K562 (cell line): ENCODE results near the gene DCN. TPM values are rescaled to one million over a fixed set of nuclear protein-coding genes. Genes with fewer than 3 reads are reported as not detected.

Experiments used
- ATAC-seq: fragments of 200-7000 bp; cut with Tn5 transposase; 3 replicates; pipeline ENCODE4 v1.9.1; 2020; ENCODE audit warnings: moderate library complexity
- Bru-seq: library from RNA; stranded (reverse); fragments of 400-500 nt; gene quantifications from one replicate; lab custom pipeline; 2021; lab: Mats Ljungman, UMichigan
- BruChase-seq, 2 experiments: library from RNA; stranded (reverse); fragments of 400-500 nt; gene quantifications; one replicate each; lab custom pipeline; 2021; lab: Mats Ljungman, UMichigan
- BruUV-seq: library from RNA; stranded (reverse); fragments of 400-500 nt; replicated peaks from 2 replicates; lab custom pipeline; 2021; lab: Mats Ljungman, UMichigan
- CTCF ChIA-PET: fragments of 300-600 bp; formaldehyde crosslinking; extraction: SDS; loops from one replicate; lab custom pipeline; 2021; ENCODE audit warnings: low intra/inter-chr PET ratio; lab: Yijun Ruan, JAX
- POLR2A ChIA-PET: fragments of 300-600, 350-650 bp; sonication (Branson Sonifier 250); formaldehyde crosslinking; extraction: SDS; loops from one replicate; lab custom pipeline; 2021; ENCODE audit warnings: antibody characterized with exemption, inconsistent platforms; lab: Yijun Ruan, JAX
- DNase-seq, 4 experiments: peaks; one replicate each; pipeline versions ENCODE4 v3.0.0 to v3.0.0-alpha.2; 2011 to 2018; ENCODE audit warnings: low spot score in 3 of 4, mixed read lengths in 3 of 4; ENCODE audit errors: extremely low read depth in 1 of 4
- FAIRE-seq: peaks from 2 replicates; lab custom pipeline; 2011; peaks lifted over from hg19 to GRCh38; lab: Jason Lieb, UNC
- H2AFZ ChIP-seq: 2 replicates; pipeline ENCODE4 v1.6.0; 2011; ENCODE audit warnings: low read depth, low read length, control low read depth, inconsistent platforms
- H3K27ac ChIP-seq: fragments of 200-600 bp; 3 replicates; pipeline ENCODE4 v1.8.0; 2011; ENCODE audit warnings: low read depth, mild to moderate bottlenecking, control low read depth, inconsistent platforms, low read length, moderate library complexity, mixed read lengths; ENCODE audit errors: extremely low read depth
- H3K27me3 ChIP-seq, 2 experiments: fragments of 300-600 bp in 1 of 2; 2 replicates in 1 of 2; 3 replicates in 1 of 2; pipeline versions ENCODE4 v1.6.0 to v1.8.0; 2011; ENCODE audit warnings: inconsistent platforms in 2 of 2, low read length in 2 of 2, mild to moderate bottlenecking in 1 of 2, mixed read lengths in 1 of 2, moderate library complexity in 1 of 2; ENCODE audit not compliant: control insufficient read depth in 2 of 2, insufficient read depth in 2 of 2
- H3K36me3 ChIP-seq: fragments of 300-600 bp; 3 replicates; pipeline ENCODE4 v1.8.0; 2011; ENCODE audit warnings: mild to moderate bottlenecking, low read length, inconsistent platforms; ENCODE audit not compliant: control insufficient read depth, insufficient read depth
- H3K4me1 ChIP-seq, 2 experiments: fragments of 200-600 bp in 1 of 2; replicated peaks in 1 of 2; 2 replicates in 1 of 2; 3 replicates in 1 of 2; pipeline versions ENCODE4 v1.5.1 to v1.8.0; 2011; ENCODE audit warnings: inconsistent platforms in 2 of 2, low read length in 2 of 2, mild to moderate bottlenecking in 1 of 2, mixed read lengths in 1 of 2, moderate library complexity in 1 of 2; ENCODE audit not compliant: control insufficient read depth in 2 of 2, insufficient read depth in 2 of 2
- H3K4me2 ChIP-seq: 2 replicates; pipeline ENCODE4 v1.6.1; 2011; ENCODE audit warnings: low read length, control low read depth, inconsistent platforms, mixed read lengths; ENCODE audit not compliant: insufficient read depth
- H3K4me3 ChIP-seq: fragments of 200-600 bp; sonication (generic), shearing (Covaris generic); 2 replicates; pipeline ENCODE4 v1.5.1; 2016; ENCODE audit warnings: control low read depth, inconsistent platforms
- H3K79me2 ChIP-seq: fragments of 200-600 bp; 3 replicates; pipeline ENCODE4 v1.8.0; 2011; ENCODE audit warnings: low read length, inconsistent platforms; ENCODE audit not compliant: control insufficient read depth, insufficient read depth
- H3K9ac ChIP-seq, 2 experiments: 2 replicates each; pipeline versions ENCODE4 v1.6.0 to v1.6.1; 2011; ENCODE audit warnings: low read depth in 2 of 2, low read length in 2 of 2, control low read depth in 1 of 2, inconsistent platforms in 1 of 2, mild to moderate bottlenecking in 1 of 2, mixed read lengths in 1 of 2; ENCODE audit not compliant: insufficient read depth in 1 of 2
- H3K9me1 ChIP-seq: one replicate; pipeline ENCODE4 v1.6.0; 2011; ENCODE audit warnings: inconsistent platforms, mild to moderate bottlenecking, low read length, moderate library complexity; ENCODE audit not compliant: control insufficient read depth, insufficient read depth
- H3K9me3 ChIP-seq: replicated peaks from 2 replicates; pipeline ENCODE4 v1.5.1; 2011; ENCODE audit warnings: low read depth, low read length, inconsistent platforms; ENCODE audit not compliant: control insufficient read depth, insufficient read depth
- H4K20me1 ChIP-seq: replicated peaks from 2 replicates; pipeline ENCODE4 v1.6.1; 2011; ENCODE audit warnings: low read length, inconsistent platforms, mixed read lengths; ENCODE audit not compliant: control insufficient read depth, insufficient read depth
- HDAC8 ChIP-seq: fragments of 450-650 bp; IDR thresholded peaks from 2 replicates; pipeline ENCODE4 v1.6.1; 2016; ENCODE audit warnings: mild to moderate bottlenecking, missing genetic modification characterization, moderate library complexity, missing compliant biosample characterization
- KAT7 ChIP-seq: sonication (generic); formaldehyde crosslinking; IDR thresholded peaks from 2 replicates; pipeline ENCODE4 v1.8.0; 2022; ENCODE audit warnings: missing genetic modification reagents, mild to moderate bottlenecking, borderline replicate concordance
- MAFK ChIP-seq: IDR thresholded peaks from 2 replicates; pipeline ENCODE4 v1.6.1; 2011; ENCODE audit warnings: low read length, improper control_type of control experiment
- MEF2D ChIP-seq: conservative IDR thresholded peaks from 2 replicates; pipeline ENCODE4 v1.6.1; 2016; ENCODE audit warnings: low read depth, missing genetic modification characterization, missing compliant biosample characterization
- NFXL1 ChIP-seq: fragments of 450-650 bp; formaldehyde crosslinking; IDR thresholded peaks from 2 replicates; pipeline ENCODE4 v1.4.0; 2021; ENCODE audit warnings: mild to moderate bottlenecking
- NR2C1 ChIP-seq, 2 experiments: fragments of 450-650 bp; IDR thresholded peaks; 2 replicates each; pipeline ENCODE4 v1.6.1; 2017; ENCODE audit warnings: mild to moderate bottlenecking in 2 of 2, antibody characterized with exemption in 1 of 2, inconsistent platforms in 1 of 2, missing compliant biosample characterization in 1 of 2, missing genetic modification characterization in 1 of 2
- PCBP2 ChIP-seq: fragments of 200-400 bp; formaldehyde crosslinking; IDR thresholded peaks from 2 replicates; pipeline ENCODE4 v1.6.1; 2018; ENCODE audit warnings: low read length, low read depth, mild to moderate bottlenecking, moderate library complexity; ENCODE audit not compliant: poor library complexity, severe bottlenecking
- SPI1 ChIP-seq: IDR thresholded peaks from 2 replicates; pipeline ENCODE4 v1.6.1; 2011; ENCODE audit warnings: low read depth, low read length, control low read depth, borderline replicate concordance
- ZNF407 ChIP-seq: fragments of 450-650 bp; IDR thresholded peaks from 2 replicates; pipeline ENCODE4 v1.6.1; 2016; ENCODE audit warnings: low read depth
- WGBS: fragments of 100-300 bp; shearing (Covaris generic); methylation state at CpG from one replicate; pipeline ENCODE4 v1.1.6; 2016; ENCODE audit warnings: low coverage, mixed read lengths; ENCODE audit not compliant: insufficient coverage; ENCODE audit errors: missing lambda C conversion rate; 5-methylcytosine and 5-hydroxymethylcytosine counted together
- in situ Hi-C: fragments of 300-500 bp; cut with MboI; formaldehyde crosslinking; loops from 4 replicates; pipeline ENCODE4 v1.15.0; 2018; ENCODE audit warnings: inconsistent platforms, mixed read lengths
- intact Hi-C: fragments of 100-400 bp; cut with micrococcal nuclease; formaldehyde crosslinking; loops from 2 replicates; pipeline ENCODE4 v1.14.2; 2022
- long read RNA-seq, 3 experiments: library from polyadenylated mRNA in 2 of 3; library from RNA in 1 of 3; unstranded in 2 of 3; stranded (forward) in 1 of 3; transcript quantifications; one replicate each; pipeline ENCODE4 v2.0.0, GENCODE V29; 2019 to 2022
- polyA minus RNA-seq, 3 experiments: library from RNA; depleted of rRNA, polyadenylated mRNA; stranded (reverse); fragments of >200 nt; gene quantifications; 2 replicates each; pipeline ENCODE4 v1.2.3, GENCODE V29; 2011
- polyA plus RNA-seq, 8 experiments: library from polyadenylated mRNA; depleted of rRNA in 4 of 8; stranded (reverse) in 5 of 8; unstranded in 3 of 8; fragments of >200 nt; fragmentation: Nextera tagmentation in 2 of 8; fragmentation: Illumina TruSeq in 1 of 8; extraction: Ambion mirVana in 2 of 8; extraction: Trizol in 1 of 8; gene quantifications; 2 replicates each; pipeline versions ENCODE4 v1.2.1 to v1.2.3, GENCODE V29; 2011 to 2014; ENCODE audit warnings: inconsistent platforms in 1 of 8, missing spikeins in 1 of 8
- total RNA-seq, 7 experiments: library from RNA; depleted of rRNA in 6 of 7; stranded (reverse); fragments of >200 nt in 6 of 7; fragmentation: Illumina TruSeq in 2 of 7; extraction: Trizol in 2 of 7; gene quantifications; 2 replicates each; pipeline versions ENCODE4 v1.2.1 to v1.2.3, GENCODE V29; 2011 to 2021; ENCODE audit warnings: low replicate concordance in 1 of 7

Gene DCN
- total RNA-seq (2011; cell fraction: chromatin; rRNA removed; ENCODE audit: low replicate concordance): 0.32 and 0.49 TPM in 2 replicates
- total RNA-seq (2011; cell fraction: nucleolus; rRNA removed): not detected in 2 replicates
- 1.1 TPM in 1 of 2 replicates, not detected in the other for total RNA-seq (2011; cell fraction: nucleoplasm; rRNA removed)
- 0.14 TPM in 1 of 2 replicates, not detected in the other for total RNA-seq (2014; rRNA removed)
- 0.22 and 0.48 TPM in 2 replicates for total RNA-seq (2014; rRNA removed; fragmentation: Illumina TruSeq; extraction: Trizol)
- total RNA-seq (2015; rRNA removed; fragmentation: Illumina TruSeq; extraction: Trizol): 0.45 and 0.54 TPM in 2 replicates
- total RNA-seq (2021): 2.3 and 2.4 TPM in 2 replicates
- polyA plus RNA-seq (2011; rRNA removed): 0.49 and 0.85 TPM in 2 replicates
- 0.19 and 0.29 TPM in 2 replicates for polyA plus RNA-seq (2011; cell fraction: cytosol; rRNA removed)
- 1.00 and 1.4 TPM in 2 replicates for polyA plus RNA-seq (2011; cell fraction: nucleus; rRNA removed)
- polyA plus RNA-seq (2012): 0.19 and 0.38 TPM in 2 replicates
- 0.39 and 3.6 TPM in 2 replicates for polyA plus RNA-seq (2014; fragmentation: Illumina TruSeq; extraction: Trizol)
- under 1 TPM in 1 of 2 experiments, not detected in 1; 0.08 TPM for polyA plus RNA-seq (2014; fragmentation: Nextera tagmentation; extraction: Ambion mirVana)
- 0.24 and 0.67 TPM in 2 replicates for polyA plus RNA-seq (2014; rRNA removed)
- polyA minus RNA-seq (2011; rRNA and poly(A)+ RNA removed): 0.70 and 1.5 TPM in 2 replicates
- not detected in 2 replicates for polyA minus RNA-seq (2011; cell fraction: cytosol; rRNA and poly(A)+ RNA removed)
- polyA minus RNA-seq (2011; cell fraction: nucleus; rRNA and poly(A)+ RNA removed): 0.40 and 3.4 TPM in 2 replicates
- Bru-seq, nascent RNA: percentile 23 among the genes with signal in this experiment
- percentile 21 among the genes with signal in this experiment for BruChase-seq, experiment 1, labeled RNA remaining after a 2-hour chase
- BruChase-seq, experiment 2, labeled RNA remaining after a 6-hour chase: percentile 30 among the genes with signal in this experiment
- long read RNA-seq, experiment 1: 0 reads
- long read RNA-seq, experiment 2: 0 reads
- long read RNA-seq, experiment 3: 0 reads

- in situ Hi-C loops (no loop called here), intact Hi-C loops (no loop called here)
- no peak within 1 kb of the TSS for H3K9ac ChIP-seq
- no peaks in the 10 kb centered on the region for H3K9me3 ChIP-seq
- DNase-seq: no peak
- H3K4me1 ChIP-seq: no peaks in the 10 kb centered on the region
- H3K79me2 ChIP-seq: no peaks in the 10 kb centered on the region
- no peak within 1 kb of the TSS for H2AFZ ChIP-seq
- H3K9me1 ChIP-seq: no peaks in the 10 kb centered on the region
- H4K20me1 ChIP-seq: no peaks in the 10 kb centered on the region
- ATAC-seq: no peak
- H3K27ac ChIP-seq: no peak within 1 kb of the TSS
- BruUV-seq: no TSS peak
- no peak within 1 kb of the TSS for H3K4me3 ChIP-seq
- ChIA-PET CTCF (no interaction called here), POLR2A (no interaction called here)
- H3K27me3 ChIP-seq: no peaks in the 10 kb centered on the region
- H3K4me2 ChIP-seq: no peak within 1 kb of the TSS
- FAIRE-seq: no peak
- 0% methylated on average over 4 of the region's 4 CpGs for WGBS
- H3K36me3 ChIP-seq: no peaks in the 10 kb centered on the region
- TF ChIP-seq MEF2D (no peak), MAFK (no peak), PCBP2 (no peak), KAT7 (no peak), HDAC8 (tag) (no peak), NR2C1 (IDR thresholded peaks at IDR 0.05) (no peak), NR2C1 (tag; IDR thresholded peaks at IDR 0.05) (no peak), SPI1 (no peak), NFXL1 (CRISPR knock-in tag) (no peak), ZNF407 (no peak)
Measured at GRCh38 chr12:91182636-91183455, at the start of gene DCN. Gene DCN (minus strand): TSS chr12:91182817. CDS start chr12:91178552, 4,265 bp downstream.
